HG02763 (cell line): ENCODE results near the gene CDSN.
A peak's percentile ranks its signal among the peaks of the same experiment; 100 is the strongest.
"Not testable (repeated sequence)": the region's sequence is repeated elsewhere in the genome, so short reads cannot be mapped to it uniquely, and the experiment has no call there.

Source experiments
- ATAC-seq: cut with Tn5 transposase; IDR thresholded peaks from one replicate; pipeline ENCODE4 v1.9.1; 2021; ENCODE audit warnings: mild to moderate bottlenecking, moderate library complexity; ENCODE audit not compliant: unreplicated experiment

Gene CDSN, protein sequence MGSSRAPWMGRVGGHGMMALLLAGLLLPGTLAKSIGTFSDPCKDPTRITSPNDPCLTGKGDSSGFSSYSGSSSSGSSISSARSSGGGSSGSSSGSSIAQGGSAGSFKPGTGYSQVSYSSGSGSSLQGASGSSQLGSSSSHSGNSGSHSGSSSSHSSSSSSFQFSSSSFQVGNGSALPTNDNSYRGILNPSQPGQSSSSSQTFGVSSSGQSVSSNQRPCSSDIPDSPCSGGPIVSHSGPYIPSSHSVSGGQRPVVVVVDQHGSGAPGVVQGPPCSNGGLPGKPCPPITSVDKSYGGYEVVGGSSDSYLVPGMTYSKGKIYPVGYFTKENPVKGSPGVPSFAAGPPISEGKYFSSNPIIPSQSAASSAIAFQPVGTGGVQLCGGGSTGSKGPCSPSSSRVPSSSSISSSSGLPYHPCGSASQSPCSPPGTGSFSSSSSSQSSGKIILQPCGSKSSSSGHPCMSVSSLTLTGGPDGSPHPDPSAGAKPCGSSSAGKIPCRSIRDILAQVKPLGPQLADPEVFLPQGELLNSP

DNA sequence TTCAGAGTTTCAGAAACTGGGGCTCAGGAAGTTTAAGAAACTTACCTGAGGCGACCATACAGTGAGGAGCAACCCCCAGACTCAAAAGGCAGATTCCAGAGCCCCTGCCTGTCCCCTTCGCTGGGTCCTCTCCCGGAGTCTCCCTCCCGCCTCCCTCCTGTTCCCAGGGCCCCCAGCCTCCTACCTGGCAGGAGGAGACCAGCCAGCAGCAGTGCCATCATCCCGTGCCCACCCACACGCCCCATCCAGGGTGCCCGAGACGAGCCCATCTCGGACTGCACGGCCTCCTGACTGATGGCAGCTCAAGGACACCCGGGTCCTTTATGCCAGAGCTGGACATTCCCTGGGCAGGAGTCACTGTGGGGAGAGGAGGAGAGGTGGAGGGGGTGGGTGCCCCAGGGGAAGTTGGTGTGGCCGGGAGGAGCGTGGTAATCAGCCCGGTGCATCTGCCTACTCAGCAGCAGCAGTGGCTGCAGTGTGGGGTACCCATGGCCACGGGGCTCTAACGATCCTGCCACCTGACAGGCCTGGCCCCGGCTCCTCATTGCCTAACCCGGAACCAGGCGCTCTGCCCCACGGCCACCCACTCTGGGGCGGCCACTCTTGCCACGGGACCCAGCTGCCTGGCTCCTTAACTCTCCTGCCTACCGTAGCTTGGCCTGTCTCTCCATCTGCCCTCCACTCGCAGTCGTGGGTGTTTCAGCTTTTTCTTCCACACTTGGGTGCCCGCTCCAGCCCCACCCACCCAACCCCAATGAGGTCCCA is at the start of gene CDSN:
Gene CDSN (minus strand): TSS at position 296 of the 765 bp plus-strand sequence. CDS start 27 bp downstream, at position 269.
- no peak for ATAC-seq

DNA sequence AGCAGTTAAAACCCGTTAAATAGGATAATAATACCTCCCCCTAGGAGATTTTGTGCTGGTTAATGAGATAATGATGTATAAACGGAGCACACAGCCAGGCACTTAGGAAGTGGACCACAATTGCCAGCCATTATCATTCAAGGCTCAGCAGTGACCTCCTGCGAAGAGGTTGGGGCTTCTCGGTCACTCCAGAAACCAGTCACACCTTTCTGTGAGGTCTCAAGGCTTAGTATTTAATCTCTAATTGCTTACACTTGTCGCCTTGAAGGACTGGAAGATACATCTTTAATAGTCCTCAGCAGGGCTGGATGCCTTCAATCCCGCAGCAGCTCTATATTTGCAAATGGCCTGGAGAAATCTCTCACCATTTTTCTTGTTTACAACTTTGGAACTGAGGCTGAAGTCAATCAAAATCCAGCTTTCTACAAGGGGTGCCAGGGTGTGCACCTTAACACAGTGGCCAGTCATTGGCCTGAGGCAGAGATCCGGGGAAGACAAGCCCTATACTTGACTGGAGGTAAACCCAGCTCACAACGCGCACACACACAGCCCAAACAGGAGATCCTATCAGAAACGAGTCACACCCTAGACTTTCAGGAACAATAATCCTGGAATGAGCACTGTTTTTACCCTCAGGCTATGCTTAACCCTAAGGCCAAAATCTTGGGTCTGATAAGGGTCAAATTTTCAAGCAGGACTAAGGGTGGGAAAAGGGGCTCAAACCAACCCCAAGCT is 49.0 kb upstream of the CDSN start:
- no peak for ATAC-seq

DNA sequence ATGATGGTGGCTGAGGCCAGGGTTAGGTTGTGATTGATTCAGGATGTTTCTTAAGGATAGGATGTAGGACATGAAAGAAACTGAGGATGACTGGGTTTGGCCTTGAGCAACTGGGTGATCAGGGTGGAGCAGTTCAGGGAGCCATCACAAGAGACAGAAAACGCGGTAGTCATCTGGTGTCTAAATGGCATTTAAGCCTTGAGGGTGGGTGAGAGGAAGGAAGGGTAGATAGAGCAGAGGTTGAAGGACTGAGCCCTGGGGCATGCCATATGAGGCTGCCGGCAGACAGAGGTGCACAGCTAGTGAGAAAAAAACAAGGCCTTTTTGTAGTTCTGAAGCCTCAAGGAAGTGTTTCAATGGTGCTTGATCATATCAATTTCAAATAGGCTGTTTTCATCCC is 48.4 kb upstream of the CDSN start:
- ATAC-seq, result no peak

DNA sequence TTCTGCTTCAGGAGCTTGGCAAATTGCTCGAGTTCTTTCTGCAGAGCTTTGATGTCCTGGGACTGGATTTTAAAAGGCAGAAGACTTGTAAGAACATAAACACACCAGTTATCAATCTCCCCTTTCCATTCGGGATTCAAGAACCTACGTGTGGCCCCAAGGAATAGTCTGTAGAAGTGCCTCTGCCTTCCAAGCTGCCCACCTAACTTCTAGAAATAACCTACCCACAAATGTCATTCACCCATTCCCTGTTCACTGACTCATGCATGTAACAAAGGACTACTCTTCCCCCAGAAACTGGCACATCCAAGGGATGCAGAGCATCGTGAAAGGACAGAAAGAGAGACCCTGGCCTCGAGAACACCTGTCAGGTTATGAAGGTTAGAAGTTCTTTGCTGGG is 45.7 kb upstream of the CDSN start:
- no peak for ATAC-seq

DNA sequence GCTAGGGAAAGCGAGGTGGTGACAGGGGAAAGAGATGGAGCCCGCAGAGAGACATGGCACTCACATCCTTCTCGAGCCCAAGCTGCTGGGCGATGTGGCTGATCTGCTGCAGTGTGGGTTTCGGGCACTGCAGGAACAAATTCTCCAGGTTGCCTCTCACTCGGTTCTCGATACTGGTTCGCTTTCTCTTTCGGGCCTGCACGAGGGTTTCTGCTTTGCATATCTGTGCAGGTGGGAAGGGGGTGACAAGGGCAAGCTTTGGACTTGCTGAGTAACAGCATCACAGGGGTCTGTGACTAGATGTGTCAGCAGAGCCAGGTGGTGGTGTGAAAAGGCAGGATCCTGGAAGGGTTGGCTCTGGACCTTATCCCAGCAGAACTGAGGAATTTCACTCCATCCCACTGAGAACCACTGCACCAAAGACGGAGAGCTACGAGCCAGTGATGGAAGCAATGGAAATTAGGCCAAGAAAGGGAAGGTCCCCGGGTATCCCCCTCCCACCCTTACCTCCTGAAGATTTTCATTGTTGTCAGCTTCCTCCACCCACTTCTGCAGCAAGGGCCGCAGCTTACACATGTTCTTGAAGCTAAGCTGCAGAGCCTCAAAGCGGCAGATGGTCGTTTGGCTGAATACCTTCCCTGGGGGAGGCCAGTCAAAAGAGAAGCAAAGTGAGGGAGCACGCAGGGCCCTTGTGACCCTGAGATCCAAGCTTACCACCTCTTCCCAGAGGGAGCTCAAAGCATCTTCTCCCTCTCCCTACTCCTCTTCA is 45.0 kb upstream of the CDSN start:
- ATAC-seq, result peak; percentile 52

DNA sequence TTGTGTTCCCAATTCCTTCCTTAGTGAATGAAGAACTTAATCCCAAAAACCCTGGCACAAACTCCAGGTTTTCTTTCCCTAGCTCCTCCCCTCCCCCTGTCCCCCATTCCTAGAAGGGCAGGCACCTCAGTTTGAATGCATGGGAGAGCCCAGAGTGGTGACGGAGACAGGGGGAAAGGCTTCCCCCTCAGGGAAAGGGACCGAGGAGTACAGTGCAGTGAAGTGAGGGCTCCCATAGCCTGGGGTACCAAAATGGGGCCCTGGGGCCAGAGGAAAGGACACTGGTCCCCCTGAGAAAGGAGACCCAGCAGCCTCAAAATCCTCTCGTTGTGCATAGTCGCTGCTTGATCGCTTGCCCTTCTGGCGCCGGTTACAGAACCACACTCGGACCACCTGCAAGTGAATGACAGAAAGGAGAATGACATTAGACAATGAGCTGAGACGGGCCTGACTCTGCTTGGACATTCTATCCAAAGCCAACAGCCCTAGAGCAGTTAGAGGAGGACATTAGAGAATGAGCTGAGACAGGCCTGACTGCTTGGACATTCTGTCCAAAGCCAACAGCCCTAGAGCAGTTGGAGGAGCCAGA is 44.3 kb upstream of the CDSN start:
- ATAC-seq, result not testable (repeated sequence)

DNA sequence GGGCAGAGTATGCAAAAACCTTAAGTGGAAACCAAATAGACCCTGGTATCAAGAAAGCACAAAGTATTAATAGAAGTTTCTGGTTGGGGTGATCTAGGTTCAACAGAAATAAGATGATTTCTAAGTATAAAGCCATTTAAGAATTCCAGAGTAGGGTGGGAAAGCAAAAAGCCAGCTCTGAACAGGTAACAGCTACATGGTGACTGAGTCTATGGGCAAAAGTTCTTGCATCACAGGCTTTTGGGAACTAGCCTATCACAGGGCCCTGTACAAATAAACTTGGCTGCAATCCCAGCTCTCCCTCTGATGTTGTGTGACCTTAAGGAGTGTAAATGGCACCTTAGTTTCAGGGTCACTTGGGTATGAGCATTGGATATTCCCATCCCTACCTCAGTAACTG is 43.7 kb upstream of the CDSN start:
- ATAC-seq, result no peak

DNA sequence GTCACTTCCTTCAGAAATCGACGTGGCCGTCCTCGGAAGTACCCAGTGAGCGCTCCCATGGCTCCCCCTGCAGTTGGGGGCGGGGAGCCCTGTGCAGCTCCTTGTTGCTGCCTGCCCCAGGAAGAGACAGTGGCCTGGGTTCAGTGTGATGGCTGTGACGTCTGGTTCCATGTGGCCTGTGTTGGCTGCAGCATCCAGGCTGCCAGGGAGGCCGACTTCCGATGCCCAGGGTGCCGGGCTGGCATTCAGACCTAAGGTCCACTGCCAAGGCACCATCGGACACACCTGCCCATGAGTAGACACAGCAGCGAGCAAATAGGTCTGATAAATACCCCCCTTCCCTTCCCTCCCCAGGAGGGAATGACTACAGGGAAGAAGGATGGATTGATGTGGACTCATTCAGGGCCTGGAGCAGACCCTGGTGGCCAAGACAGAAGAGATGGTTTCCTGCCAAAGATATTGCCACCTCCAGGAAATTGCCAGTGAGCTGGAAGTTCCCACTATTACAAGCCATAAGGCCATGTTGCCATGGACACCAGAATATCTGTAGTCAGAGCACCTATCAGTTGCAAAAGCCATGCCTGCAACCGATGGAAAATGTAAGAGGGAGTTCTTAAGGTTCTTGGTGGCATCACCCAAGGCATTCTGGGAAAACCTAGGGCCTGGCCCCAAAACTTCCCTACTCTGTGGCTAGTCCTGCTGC is 42.4 kb upstream of the CDSN start:
- ATAC-seq, result no peak

DNA sequence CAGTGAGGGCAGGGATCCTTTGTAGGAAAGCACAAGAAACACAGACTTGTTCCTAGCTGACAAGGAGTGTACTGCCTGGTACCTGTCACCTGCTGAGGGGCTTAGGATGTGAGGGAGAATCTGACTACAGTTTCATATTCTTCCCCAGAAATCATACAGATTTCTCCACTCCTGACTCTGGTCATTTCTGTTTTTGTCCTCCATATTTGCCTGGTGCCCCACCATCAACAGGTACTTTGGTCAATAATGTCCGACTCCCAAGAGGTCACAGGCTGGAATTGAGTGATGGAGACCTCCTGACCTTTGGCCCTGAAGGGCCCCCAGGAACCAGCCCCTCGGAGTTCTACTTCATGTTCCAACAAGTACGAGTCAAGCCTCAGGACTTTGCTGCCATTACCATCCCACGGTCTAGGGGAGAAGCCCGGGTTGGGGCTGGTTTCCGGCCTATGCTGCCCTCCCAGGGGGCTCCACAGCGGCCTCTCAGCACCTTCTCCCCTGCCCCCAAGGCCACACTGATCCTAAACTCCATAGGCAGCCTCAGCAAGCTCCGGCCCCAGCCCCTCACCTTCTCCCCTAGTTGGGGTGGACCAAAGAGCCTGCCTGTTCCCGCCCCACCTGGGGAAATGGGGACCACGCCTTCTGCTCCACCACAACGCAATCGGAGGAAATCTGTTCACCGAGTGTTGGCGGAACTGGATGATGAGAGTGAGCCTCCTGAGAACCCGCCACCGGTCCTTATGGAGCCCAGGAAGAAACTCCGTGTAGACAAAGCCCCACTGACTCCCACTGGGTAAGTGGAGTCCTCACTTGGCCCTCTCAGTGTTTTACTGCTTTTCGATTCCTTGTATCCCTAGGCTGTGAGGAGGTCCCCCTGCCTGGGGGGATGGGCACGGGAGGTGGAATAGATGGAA is 41.2 kb upstream of the CDSN start:
- ATAC-seq, result no peak

DNA sequence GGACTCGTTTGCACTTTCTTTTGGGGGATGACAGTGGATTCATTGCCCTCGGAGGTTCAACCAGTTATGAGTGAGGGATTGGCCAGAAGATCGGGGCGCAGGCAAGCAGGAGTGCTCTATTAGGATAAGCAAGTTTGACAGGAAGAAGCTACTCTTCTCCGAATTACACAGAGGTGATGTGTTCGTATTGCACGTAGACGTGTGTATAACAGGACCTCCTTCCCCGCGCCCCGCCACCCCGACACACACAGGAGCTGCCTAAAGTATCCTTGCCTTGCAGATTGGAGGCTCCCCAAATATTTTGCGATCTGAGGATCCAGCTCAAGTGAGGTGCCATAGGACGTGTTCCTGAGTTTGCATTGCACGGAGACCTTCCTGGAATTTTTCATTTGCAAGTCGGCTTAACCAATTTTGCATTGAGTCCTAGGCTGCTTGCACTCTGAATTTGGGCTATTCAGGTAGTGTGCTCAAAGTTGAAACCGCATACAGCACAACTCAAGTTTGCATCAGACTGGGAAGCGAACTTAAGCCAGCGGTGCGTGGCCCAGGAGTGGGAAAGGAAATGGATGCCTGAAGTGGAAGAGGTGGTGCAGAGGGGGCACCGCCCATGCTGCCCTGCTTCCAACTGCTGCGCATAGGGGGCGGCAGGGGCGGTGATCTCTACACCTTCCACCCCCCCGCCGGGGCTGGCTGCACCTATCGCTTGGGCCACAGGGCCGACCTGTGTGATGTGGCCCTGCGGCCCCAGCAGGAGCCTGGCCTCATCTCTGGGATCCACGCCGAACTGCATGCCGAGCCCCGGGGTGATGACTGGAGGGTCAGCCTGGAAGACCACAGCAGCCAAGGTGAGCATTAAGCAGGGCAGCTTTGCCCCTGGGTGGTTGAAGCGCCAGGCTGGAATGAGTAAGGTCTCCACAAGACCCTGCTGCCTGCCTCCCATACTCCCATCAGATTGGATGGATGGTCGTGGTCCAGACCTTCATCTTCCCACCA is 38.9 kb upstream of the CDSN start:
- no peak for ATAC-seq

DNA sequence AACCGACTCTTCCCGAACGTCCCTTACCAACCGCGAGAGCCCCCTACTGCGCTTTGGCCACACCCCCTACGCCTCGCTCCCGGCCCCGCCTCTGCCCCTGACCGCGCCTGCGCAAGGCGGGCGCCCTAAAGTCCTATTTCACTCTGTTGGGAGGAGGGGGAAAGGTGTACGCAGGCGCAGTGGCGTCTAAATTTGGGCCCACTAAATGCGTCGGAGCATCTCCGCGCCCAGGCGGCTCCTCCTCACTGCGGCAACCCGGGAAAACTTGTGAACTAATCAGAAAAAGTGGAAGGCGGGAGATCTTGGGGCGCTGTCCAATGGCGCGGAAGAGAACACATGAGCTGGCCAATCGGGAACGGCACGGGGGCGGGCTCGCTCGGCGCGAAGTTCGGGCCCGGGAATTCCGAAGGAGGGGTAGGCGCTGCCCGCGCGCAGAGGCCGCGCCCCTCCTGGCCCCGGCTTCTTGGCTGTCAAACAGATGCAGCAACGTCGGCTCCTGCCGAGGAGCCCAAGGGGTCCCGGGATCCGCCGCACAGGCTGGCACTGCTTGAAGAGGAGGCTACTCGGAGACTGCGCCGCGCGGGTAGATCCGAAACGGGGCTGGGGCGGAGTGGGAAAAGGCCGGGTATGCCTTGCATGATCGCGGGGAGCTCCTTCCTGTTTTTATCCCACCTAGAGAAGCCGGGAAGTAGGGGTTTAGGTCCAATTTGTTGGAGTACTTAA is 38.1 kb upstream of the CDSN start, which contains the start of gene TCF19:
Gene TCF19 (plus strand): TSS at position 450 of the 723 bp plus-strand sequence. CDS start 881 bp downstream, outside the sequence.
- peak; percentile 91 for ATAC-seq

DNA sequence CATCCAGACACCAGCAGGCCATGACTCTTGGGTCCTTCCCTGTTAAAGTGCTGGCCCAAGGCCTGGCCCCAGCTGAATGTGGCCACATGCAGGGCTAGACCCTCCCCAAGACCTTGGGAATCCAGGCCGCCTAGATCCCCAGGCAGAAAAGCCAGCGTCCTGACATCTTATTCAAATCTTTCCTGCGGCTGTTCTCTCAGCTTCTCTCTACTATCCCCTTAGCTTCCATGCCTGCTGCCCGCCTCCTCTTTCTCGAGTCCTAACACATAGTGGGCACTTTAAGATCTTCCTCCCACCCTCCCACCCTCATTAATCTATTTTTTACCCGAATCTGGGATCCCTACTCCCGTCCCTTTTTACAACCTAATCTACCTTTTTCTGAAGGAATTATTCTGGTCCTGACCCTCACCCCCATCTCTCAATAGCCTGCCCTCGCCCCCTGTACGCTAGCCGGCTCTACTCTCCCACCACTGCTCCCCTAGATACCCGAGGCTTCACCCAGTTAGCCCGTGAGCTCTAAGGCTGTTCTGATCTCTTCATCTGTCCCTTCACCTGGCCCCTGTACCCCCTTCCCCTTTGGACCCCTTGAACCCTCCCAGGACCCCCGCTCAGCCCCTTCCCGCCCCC is 37.4 kb upstream of the CDSN start, which contains the start of gene CCHCR1:
Gene CCHCR1 (minus strand): TSS at position 290 of the 627 bp plus-strand sequence. CDS start 202 bp downstream, at position 88.
- ATAC-seq, result no peak

DNA sequence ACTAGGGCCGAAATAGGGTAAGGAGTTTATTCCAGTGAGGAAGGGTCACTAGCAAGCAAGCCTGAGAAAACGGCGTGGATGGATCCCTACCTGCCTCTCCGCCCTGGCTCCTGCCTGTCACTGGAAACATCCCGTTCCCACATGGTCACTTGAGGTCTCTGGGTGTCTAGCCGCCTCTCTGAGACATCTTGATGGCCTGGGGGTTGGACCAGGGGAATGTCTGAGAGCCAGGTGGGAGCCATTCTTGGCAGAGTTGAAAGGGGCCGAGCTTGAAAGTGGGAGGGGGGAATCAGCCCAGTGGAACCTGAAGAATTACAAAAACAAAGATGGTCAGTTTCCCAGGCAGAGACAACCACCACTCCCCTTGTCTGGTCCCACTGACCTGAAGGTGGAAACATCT is 36.4 kb upstream of the CDSN start:
- no peak for ATAC-seq

DNA sequence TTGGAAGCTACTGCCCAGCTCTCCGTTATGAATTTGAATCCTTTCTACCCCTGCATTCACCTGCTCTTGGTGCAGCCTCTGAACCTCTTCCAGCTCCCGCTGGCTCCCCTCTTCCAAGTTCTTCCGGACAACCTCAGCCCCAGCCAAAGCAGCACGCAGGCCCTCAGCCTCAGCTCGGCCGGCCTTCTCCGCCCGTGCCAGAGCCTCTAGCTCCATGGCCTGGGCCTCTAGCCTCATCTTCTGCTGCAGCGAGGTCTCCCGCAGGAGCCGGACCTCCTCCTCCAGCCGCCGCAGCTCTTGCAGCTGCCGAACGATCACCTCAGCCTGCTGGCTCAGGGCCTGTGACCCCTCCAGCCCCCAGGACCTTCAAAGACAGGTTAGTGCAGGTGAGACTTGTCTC is 34.2 kb upstream of the CDSN start:
- ATAC-seq, result no peak

DNA sequence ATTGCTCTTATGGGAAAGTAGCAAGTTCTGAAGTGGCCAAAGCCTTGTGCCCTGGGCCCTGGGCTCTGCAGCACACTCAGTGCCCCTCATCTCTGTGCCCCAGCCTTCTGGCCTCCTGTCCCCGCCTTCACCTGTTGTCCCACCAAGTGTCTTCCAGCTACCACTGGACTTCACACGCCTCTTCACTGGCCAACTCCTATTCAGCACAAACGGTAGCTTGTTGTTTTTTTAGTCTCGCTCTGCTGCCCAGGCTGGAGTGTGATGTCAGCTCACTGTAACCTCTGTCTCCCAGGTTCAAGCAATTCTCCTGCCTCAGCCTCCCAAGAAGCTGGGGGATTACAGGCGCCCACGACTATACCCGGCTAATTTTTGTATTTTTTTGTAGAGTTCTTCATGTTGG is 32.5 kb upstream of the CDSN start:
- no peak for ATAC-seq
